Ureter (tissue), 1 donor: ENCODE data around the gene TSR1. TPM values are rescaled to one million over a fixed set of nuclear protein-coding genes. Genes with fewer than 3 reads are reported as not detected.

Experiments
- DNase-seq: peaks from one replicate; pipeline ENCODE4 v3.0.0-alpha.2; 2020; ENCODE audit warnings: low spot score
- total RNA-seq: library from RNA; stranded (reverse); gene quantifications from one replicate; pipeline ENCODE4 v1.2.4, GENCODE V29; 2023
- donor health status: DM: yes; HTN: yes; CAD: no.

The TSR1 gene
- total RNA-seq, 1 donor from 2014 or later, result 36.9 TPM

- no peak for DNase-seq
Observed at GRCh38 chr17:2369039-2369438, 32.8 kb upstream of the TSR1 start.

- DNase-seq, result no peak
Observed at GRCh38 chr17:2368359-2368758, 32.1 kb upstream of the TSR1 start.

- DNase-seq, result no peak
Observed at GRCh38 chr17:2366747-2367494, 30.7 kb upstream of the TSR1 start.

GRCh38 chr17:2365132-2365531 is 28.9 kb upstream of the TSR1 start:
- DNase-seq, result no peak

GRCh38 chr17:2364763-2365116 is 28.5 kb upstream of the TSR1 start:
- no peak for DNase-seq

- DNase-seq, result no peak
Observed at GRCh38 chr17:2363851-2364762, 27.9 kb upstream of the TSR1 start.

- DNase-seq, result no peak
Observed at GRCh38 chr17:2363318-2363717, 27.1 kb upstream of the TSR1 start.

GRCh38 chr17:2362881-2363280 is 26.6 kb upstream of the TSR1 start:
- no peak for DNase-seq

- DNase-seq, result no peak
Observed at GRCh38 chr17:2362416-2362815, 26.2 kb upstream of the TSR1 start.

GRCh38 chr17:2362016-2362415 is 25.8 kb upstream of the TSR1 start:
- no peak for DNase-seq

- no peak for DNase-seq
Observed at GRCh38 chr17:2361010-2361760, 24.9 kb upstream of the TSR1 start.

- no peak for DNase-seq
Observed at GRCh38 chr17:2357931-2358434, 21.7 kb upstream of the TSR1 start.

- no peak for DNase-seq
Observed at GRCh38 chr17:2357237-2357636, 21.0 kb upstream of the TSR1 start.

- DNase-seq, result no peak
Observed at GRCh38 chr17:2354311-2354710, 18.1 kb upstream of the TSR1 start.

GRCh38 chr17:2351269-2351668 is 15.0 kb upstream of the TSR1 start:
- DNase-seq, result no peak

- no peak for DNase-seq
Observed at GRCh38 chr17:2347805-2348685, 11.8 kb upstream of the TSR1 start.

- no peak for DNase-seq
Observed at GRCh38 chr17:2346475-2346874, 10.2 kb upstream of the TSR1 start.

GRCh38 chr17:2344528-2344927 is 8.3 kb upstream of the TSR1 start:
- DNase-seq, result no peak

- DNase-seq, result no peak
Observed at GRCh38 chr17:2343421-2343820, 7.2 kb upstream of the TSR1 start.

- DNase-seq, result no peak
Observed at GRCh38 chr17:2338315-2338657, 2.0 kb upstream of the TSR1 start.
